Measurements from ENCODE around the gene SALL1.

SALL1 gene

DNA sequence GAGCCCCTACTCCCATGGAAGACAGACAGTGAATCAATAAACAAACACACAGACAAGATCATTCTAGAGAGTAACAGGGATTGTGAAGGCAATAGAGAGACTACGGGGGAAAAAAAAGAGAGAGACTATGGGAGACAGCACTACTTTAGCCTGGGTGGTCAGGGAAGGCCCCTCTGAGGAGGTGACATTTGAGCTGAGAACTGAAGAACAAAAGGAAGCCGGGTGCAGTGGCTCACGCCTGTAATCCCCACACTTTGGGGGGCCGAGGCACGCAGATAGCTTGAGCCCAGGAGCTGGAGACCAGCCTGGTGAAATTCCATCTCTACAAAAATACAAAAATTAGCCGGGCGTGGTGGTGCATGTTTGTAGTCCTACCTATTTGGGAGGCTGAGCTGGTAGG lies 29.2 kb downstream of the SALL1 start:
- no peak overlapping the region for H3K4me3 ChIP-seq (ENCODE audit: low read depth, low read length)
- no peak for TF ChIP-seq CTCF (IDR thresholded peaks at IDR 0.05; ENCODE audit: low read depth, low read length)

- H3K4me3 ChIP-seq (ENCODE audit: low read depth, low read length): no peak overlapping the region
- no peak for TF ChIP-seq CTCF (IDR thresholded peaks at IDR 0.05; ENCODE audit: low read depth, low read length)
Observed at GRCh38 chr16:51120730-51121347, 30.2 kb downstream of the SALL1 start.

GRCh38 chr16:51119973-51120729 lies 30.9 kb downstream of the SALL1 start:
- H3K4me3 ChIP-seq (ENCODE audit: low read depth, low read length): no peak overlapping the region
- no peak for TF ChIP-seq CTCF (IDR thresholded peaks at IDR 0.05; ENCODE audit: low read depth, low read length)

DNA sequence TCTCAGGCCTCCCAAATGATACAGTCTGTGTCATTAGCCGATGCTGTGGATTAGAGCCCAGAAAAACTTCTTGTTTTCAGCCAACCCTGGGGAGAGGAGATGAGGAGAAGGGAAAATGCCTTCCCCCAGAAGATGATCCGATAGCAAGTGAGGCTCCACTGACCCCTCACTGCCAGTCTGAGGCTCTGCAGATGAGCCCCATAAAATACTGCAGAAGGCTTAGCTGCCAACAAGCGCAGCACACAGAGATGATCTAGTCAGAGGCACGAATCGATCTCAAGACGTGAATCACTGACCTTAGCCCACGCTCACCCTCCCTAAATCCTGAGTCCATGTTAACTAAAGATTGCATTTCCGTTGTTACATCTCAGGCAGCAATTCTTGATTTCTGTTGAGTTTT lies 31.5 kb downstream of the SALL1 start:
- TF ChIP-seq CTCF (IDR thresholded peaks at IDR 0.05; ENCODE audit: low read depth, low read length): no peak
- H3K4me3 ChIP-seq (ENCODE audit: low read depth, low read length): no peak overlapping the region

GRCh38 chr16:51116353-51116752 lies 34.7 kb downstream of the SALL1 start:
- H3K4me3 ChIP-seq (ENCODE audit: low read depth, low read length): no peak overlapping the region
- TF ChIP-seq CTCF (IDR thresholded peaks at IDR 0.05; ENCODE audit: low read depth, low read length): no peak

- H3K4me3 ChIP-seq (ENCODE audit: low read depth, low read length): no peak overlapping the region
- TF ChIP-seq CTCF (IDR thresholded peaks at IDR 0.05; ENCODE audit: low read depth, low read length): no peak
Observed at GRCh38 chr16:51114382-51114781, 36.7 kb downstream of the SALL1 start.
